HG03159 (cell line): Measurements from ENCODE around the gene FGFRL1.
"Not testable (repeated sequence)": the region's sequence is repeated elsewhere in the genome, so short reads cannot be mapped to it uniquely, and the experiment has no call there.

Experiments
- ATAC-seq: cut with Tn5 transposase; IDR thresholded peaks from one replicate; pipeline ENCODE4 v1.9.1; 2021; ENCODE audit warnings: mild to moderate bottlenecking, moderate library complexity; ENCODE audit not compliant: unreplicated experiment

Gene FGFRL1

GRCh38 chr4:972651-973424 lies 38.6 kb upstream of the FGFRL1 start:
- peak; percentile 45 for ATAC-seq

DNA sequence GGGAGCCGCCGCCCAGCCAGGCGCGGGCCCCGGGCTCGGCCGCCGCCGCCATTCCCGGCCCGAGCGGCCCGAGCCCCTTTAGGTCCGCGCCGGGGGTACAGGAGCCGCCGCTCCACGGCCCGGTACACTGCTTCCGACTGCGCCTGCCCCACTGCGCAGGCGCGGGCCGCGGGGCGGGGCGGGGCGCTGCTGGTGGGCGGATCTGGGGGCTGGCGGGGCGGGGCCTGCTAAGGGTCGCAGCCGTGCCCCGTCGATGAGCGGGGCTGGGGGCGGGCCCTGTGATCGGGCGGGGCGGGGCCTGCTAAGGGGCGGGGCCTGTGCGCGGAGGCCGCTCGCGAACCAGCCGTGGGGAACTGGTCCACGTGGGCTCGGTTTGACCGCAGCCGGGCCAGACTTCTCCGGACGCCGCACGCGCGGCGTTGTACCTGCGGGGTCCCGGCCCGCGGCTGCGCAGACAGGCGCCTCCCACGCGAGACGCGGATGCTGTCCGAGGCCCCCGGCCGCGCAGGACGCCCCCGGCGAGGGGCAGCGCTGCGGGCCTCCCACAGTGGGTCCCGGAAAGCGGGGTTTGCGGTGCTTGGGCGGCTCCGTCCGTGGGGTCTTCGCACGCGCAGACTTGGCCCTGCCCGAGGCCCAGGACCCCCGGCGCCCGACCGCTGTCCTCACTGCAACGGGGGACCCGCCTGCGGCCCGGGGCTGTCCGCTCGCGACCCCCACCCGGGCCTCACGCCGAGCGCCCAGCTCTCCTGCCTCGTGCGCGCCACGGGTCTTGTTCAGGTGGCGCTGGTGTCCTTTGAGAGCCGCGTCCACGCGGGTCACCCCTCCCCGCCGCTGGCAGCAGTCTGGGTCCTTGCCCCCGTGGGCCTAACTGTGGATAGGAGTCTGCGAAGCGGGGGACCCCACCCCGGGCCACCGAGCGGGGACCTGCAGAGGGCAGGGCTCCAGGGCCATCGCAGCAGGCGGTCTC lies 37.7 kb upstream of the FGFRL1 start, which contains the start of gene DGKQ:
TSS of gene DGKQ (minus strand) at position 139 of the 967 bp plus-strand sequence. CDS start at position 52, 87 bp downstream.
- ATAC-seq = peak; percentile 63

DNA sequence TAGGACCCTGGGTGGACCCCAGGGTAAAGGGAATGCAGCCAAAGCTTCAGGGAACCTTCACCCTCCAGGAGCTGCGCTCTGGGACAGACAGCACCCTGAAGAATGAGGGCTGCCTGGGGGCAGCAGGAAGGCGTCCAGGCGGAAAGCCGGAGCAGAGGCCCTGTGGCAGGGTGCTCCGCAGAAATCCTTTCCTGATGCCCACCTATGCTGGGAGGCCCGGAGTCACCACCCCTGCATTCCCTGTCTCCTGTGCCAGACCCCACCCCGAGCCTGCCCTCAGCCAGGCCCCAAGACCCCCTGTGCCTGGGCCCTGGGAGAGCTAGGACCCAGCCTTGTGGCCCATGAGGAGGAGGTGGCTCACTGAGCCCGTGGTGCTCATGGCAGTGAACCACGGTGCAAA lies 36.8 kb upstream of the FGFRL1 start:
- ATAC-seq = no peak

DNA sequence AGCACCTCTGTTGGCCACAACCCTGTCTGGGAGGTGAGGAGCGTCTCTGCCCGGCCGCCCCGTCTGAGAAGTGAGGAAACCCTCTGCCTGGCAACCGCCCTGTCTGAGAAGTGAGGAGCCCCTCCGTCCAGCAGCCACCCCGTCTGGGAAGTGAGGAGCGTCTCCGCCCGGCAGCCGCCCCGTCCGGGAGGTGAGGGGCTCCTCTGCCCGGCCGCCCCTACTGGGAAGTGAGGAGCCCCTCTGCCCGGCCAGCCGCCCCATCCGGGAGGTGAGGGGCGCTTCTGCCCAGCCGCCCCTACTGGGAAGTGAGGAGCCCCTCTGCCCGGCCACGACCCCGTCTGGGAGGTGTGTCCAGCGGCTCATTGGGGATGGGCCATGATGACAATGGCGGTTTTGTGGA lies 35.4 kb upstream of the FGFRL1 start:
- not testable (repeated sequence) for ATAC-seq

DNA sequence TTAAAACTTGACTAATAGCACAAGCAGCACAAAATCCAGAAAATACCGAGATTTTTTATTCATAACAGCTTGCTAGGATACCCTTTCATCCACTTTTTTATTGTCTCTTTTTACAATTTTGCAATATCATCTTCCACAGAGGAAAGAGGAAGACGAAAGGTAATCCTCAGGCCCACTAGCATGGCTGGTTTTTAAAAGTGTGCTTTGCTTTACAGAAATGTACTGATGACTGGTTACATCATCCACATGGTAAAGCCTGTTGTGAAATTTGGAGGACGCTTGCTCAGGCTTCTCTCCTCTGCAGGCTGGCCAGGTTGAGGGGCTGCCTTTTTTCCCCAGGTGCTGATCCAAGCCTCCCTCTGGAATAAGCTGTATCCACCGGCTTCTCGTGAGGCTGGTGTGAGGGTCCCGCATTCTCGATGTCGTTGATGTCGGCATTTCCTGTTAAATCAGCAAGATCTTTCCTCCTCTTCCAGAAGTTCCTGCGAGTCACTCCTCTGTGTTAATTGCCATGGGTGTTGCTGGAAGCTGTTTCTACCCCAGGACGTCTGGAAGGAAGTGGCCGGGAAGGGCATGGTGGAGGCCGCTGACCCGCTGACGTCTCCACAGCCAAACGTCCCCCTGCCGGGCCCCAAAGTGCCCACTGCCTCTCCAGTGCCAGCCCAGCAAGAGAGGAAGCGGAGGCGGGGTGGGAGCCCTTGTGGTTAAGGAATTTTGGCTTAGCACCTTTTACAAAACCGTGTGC lies 32.3 kb upstream of the FGFRL1 start:
- ATAC-seq = no peak

DNA sequence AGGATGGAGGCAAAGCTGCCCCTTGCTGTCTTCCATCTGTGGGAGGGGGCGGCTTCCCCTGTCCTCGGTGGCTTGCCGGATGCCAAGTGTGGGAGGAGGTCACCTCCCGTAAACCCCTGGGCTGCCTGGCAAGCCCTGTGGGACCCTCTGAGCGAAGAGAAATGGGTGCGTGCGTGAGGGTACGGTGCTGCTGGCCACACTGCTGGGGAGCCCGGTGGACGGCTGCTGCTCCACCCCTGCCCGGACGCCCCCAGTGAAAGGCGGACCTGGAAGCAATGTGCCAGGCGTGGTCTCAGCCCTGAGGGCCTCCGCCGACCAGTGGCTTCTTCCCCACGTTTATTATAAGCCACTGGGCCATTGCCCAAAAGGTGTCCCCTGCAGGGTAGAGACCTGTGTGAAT lies 29.1 kb upstream of the FGFRL1 start:
- no peak for ATAC-seq

DNA sequence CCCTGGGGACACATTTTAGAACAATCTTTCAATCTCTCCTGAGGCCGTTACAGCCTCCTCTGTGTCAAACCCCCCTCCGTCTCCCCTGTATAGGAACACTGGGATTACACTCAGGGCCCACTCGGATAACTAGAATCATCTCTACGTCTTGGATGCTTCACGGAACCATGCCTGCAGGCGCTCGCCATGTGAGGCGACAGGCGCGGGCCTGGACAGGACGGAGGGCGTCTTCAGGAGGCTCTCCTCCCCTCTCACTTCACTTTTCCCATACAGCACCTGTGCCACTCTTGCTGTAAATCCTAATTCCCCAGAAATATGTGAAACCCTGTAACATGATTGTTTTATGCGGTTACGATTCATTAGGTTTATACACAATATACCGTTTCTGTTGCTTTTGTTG lies 28.6 kb upstream of the FGFRL1 start:
- no peak for ATAC-seq

GRCh38 chr4:984336-985054 lies 26.9 kb upstream of the FGFRL1 start:
- ATAC-seq = no peak

GRCh38 chr4:985123-985830 lies 26.1 kb upstream of the FGFRL1 start:
- ATAC-seq = no peak

GRCh38 chr4:986428-986878 lies 25.0 kb upstream of the FGFRL1 start:
- peak; percentile 10 for ATAC-seq

DNA sequence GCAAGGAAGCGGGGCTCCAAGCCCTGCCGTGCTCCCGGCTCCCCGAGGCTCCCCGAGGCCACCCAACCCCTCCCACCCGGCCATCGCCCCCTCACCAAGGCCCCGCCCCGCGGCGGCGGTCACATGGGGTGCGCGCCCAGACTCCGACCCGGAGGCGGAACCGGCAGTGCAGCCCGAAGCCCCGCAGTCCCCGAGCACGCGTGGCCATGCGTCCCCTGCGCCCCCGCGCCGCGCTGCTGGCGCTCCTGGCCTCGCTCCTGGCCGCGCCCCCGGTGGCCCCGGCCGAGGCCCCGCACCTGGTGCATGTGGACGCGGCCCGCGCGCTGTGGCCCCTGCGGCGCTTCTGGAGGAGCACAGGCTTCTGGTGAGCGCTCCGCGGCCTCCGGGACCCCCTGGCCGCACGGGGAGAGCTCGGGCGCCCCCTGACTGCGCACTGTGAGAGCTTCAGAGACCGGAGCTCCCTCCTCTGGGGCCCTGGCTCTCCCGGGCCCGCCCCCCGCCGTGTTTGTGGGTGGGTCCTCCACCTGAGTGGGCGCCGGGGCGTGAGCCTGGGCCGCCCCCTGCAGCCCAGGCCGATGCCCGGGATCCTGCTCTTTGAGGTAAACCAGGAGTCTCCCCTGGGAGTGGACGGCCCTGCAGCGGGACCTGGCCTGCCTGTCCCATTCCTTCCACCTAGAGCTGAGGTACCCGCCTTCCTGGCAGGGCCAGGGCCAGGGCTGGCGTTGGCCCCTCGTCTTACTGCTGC lies 24.4 kb upstream of the FGFRL1 start, which contains the start of gene IDUA:
TSS of gene IDUA (plus strand) at position 166 of the 745 bp plus-strand sequence. CDS start at position 207, 41 bp downstream.
- peak; percentile 78 for ATAC-seq

- ATAC-seq = no peak
These were observed 23.6 kb upstream of the FGFRL1 start for GRCh38 chr4:987624-988513.

DNA sequence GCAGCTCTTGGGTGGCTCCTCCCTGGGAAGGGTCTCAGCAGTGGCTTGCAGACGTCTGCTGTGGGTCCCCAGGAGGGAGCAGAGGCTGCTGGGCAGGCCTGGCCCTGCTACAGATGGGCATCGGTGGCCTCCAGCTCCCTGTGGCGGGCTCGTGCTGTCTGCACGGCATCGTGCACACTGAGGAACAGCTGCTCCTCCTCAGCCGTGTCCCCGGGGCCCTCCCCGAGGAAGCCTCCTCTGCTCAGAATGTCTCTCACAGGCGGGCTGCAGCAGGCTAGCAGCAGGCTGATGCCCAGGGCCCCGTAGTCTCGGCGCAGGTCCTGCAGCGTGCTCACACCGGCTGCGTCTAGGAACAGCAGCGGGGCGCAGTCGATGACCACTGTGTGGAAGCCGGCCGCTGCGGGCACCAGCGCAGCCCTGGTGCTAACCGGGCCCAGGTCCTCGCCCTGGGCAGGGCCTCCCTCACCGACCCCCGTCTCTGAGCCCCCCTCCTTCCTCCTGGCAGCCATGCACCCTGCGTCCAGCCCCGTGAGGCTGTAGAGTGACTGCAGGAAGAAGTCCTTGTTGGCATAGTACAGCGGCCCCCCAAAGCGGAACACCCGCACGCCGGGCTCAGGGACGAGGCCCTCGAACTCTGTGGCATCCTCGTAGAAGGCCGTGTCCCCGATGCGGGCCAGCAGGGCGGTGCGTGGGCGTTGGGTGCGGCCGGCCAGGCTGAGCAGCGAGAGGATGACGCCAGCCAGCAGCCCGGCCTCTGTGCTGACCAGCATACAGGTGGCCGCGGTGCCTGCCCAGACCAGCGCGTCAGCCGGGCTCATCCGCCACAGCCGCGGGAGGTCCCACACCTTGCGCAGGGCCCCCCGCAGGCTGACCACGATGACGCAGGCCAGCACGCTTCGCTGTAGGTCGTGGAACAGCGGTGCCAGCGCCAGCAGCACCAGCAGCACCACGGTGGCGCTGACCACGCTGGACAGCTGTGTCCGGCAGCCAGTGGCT lies 22.4 kb upstream of the FGFRL1 start:
- ATAC-seq = no peak

- no peak for ATAC-seq
These were observed 21.5 kb upstream of the FGFRL1 start for GRCh38 chr4:989722-990471.

GRCh38 chr4:990746-991367 lies 20.6 kb upstream of the FGFRL1 start:
- ATAC-seq = no peak
